HG02840 (cell line): Measurements from ENCODE around the gene ASIC4.

Experiments used
- ATAC-seq: cut with Tn5 transposase; IDR thresholded peaks from one replicate; pipeline ENCODE4 v1.9.1; 2021; ENCODE audit warnings: mild to moderate bottlenecking, moderate library complexity, moderate number of reproducible peaks; ENCODE audit not compliant: unreplicated experiment, low FRiP score

ASIC4 gene

DNA sequence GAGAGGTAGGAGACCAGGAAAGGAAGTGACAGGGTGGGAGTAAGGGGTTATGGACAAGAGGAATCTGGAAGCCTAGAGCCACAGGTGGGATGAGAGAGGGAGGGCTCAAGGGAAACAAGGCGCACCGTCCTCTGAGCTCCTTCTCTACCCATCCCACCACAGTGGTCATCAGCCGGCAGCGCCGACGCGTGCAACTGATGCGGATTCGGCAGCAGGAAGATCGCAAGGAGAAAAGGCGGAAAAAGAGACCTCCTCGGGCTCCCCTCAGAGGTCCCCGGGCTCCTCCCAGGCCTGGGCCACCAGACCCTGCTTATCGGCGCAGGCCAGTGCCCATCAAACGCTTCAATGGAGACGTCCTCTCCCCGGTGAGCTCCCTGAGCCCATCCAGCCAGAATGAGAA is 34.7 kb downstream of the ASIC4 start:
- no peak for ATAC-seq

- ATAC-seq, result no peak
Observed at GRCh38 chr2:219549619-219550018, 35.3 kb downstream of the ASIC4 start.

GRCh38 chr2:219551441-219552381 is 37.4 kb downstream of the ASIC4 start:
- ATAC-seq, result peak; percentile 28

- peak; percentile 84 for ATAC-seq
Observed at GRCh38 chr2:219552382-219553167, 38.3 kb downstream of the ASIC4 start.

DNA sequence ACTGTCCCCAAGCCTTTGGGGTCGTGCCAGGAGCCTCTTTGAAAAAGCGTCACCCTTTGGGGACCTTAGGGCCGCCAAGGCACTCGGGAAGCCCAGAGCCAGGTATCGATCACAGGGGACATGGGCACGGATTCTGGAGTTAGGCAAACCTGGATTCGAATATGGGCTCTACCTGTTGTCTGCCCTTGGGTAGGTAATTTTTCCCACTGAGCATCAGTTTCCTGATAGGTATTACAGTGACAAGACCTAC is 38.8 kb downstream of the ASIC4 start:
- ATAC-seq, result no peak

DNA sequence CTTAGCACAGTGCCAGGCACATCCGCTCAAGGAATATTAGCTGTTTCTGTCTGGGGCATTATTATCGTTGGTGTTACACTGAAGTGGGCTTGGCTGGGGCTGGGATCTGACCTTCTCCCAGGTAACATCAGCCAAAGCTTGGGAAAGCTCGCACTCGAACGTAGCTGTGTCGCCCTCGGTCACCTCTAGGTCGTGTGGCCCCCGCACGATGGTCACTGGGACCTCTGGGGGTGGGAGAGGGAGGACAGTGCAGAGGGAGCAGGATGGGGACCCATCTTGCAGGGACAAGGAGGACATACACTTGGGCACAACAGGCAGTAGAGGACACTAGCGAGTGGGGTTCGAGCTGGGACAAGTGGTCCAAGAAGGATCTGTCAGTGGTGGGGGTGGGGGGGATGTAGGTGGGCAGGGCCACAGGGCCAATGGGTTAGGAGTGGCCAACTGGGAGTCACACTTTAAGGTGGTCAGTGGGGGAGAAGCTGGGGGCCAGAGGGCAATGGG is 39.2 kb downstream of the ASIC4 start:
- ATAC-seq, result no peak

GRCh38 chr2:219554350-219554749 is 40.1 kb downstream of the ASIC4 start:
- ATAC-seq, result no peak

DNA sequence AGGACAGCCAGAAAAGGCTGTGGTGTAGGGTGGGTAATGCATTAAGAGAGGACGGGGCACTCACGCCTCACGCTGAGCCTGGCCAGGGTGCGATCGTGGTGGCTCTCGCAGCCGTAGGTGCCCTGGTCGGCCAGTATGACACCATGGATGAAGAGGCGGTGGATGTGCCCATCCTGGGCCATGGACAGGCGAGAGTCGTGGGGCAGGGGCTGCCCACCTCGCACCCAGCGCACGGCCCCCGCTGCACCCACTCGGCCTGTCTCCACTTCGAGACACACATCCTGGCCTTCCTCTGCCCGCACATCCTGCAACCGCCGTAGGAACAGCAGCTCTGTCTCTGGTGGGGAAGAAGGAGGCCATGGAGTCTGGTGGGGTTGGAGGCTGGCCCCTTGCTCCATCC is 41.7 kb downstream of the ASIC4 start:
- no peak for ATAC-seq

GRCh38 chr2:219556413-219556812 is 42.1 kb downstream of the ASIC4 start:
- no peak for ATAC-seq

DNA sequence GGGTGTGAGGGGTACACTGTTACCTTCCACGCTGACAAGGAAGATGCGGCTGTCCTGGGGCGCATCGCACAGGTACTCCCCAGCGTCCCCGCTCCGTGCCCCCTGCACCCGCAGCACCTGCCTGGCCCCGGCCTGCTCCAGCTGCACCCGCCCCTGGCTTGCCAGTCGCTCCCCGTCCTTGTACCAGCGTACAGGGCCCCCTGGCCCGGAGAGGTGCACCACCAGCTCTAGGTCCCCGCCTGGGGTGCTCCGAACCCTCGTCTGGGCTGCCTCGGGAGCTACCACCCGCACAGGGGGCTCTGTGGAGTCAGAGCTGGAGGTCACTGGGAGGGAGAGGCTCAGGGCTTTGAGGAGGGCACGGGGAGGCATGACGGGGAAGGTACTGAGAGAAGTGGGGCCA is 43.0 kb downstream of the ASIC4 start:
- ATAC-seq, result no peak

DNA sequence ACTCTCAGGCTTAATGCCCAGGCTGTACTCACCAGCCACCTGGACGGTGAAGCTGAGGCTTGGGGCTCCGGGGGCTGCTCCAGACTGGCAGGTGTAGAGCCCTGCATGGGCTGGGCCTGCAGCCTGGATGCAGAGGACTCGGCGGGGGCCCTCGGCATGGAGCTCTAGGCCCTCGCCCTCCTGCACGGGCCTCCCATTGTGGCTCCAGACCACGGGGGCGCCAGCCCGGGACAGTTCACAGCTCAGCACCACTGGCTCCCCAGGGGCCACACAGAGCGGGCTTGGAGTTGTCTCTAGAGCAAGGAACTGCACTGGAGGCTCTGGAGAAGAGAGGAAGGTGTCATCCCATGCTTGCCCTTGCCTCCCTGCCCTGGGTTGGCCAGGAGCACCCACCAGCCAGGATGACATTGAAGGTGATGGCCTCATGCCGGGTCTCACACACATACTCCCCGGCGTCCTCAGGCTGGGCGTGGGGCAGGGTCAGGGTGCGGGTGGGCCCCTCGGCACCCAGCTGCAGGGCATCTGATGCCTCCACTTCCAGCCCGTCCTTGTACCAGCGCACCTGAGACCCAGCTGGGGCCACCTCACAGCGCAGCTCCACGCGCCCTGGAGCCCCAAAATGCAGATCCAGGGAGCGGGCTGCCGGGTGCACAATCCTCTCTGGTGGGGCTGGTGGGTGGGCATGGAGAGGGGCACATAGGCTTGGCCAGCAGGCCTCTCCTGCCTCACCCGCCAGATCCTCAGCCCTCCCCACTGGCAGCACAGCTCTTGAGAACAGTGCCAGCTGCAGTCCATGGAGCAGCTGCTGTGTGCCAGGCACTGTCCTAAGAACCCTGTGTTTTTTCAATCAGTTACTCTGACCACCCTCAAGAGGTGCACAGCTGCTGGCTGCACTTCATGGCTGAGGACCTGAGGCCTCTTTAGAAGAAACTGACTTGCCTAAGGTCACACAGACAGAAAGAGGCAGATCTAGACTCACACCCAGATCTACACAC is 43.8 kb downstream of the ASIC4 start:
- ATAC-seq, result no peak

DNA sequence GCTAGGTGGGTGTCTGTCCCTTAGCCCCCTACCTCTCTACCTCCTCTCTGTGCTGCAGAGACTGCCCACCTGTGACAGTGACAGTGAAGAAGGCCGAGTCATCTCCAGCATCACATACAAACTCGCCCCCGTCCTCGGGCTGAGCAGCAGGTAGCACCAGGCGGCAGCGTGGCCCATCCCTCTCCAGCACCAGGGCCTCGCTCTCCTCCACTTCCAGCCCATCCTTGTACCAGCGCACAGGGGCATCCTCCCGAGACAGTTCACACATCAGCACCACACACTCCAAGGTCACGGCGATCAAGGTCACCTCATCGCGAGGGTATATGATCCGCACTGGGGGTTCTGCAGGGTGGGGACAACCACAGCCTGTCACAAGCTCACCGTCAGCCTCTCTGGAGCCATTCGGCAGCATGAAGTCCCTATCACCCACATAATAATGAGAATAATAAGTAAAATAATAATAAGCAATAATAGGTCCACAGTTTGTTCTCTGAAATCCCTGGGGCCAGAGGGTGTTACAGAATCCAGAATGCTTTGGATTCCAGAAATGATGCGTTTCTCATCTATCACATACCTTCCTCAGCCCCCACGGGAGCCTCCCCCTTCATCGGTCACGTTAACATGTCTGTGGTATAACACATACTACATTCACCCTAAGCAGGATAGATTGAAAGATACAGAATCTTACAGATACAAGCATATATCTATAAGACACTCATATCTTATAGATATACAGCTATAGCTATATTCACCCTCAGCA is 45.1 kb downstream of the ASIC4 start:
- no peak for ATAC-seq

DNA sequence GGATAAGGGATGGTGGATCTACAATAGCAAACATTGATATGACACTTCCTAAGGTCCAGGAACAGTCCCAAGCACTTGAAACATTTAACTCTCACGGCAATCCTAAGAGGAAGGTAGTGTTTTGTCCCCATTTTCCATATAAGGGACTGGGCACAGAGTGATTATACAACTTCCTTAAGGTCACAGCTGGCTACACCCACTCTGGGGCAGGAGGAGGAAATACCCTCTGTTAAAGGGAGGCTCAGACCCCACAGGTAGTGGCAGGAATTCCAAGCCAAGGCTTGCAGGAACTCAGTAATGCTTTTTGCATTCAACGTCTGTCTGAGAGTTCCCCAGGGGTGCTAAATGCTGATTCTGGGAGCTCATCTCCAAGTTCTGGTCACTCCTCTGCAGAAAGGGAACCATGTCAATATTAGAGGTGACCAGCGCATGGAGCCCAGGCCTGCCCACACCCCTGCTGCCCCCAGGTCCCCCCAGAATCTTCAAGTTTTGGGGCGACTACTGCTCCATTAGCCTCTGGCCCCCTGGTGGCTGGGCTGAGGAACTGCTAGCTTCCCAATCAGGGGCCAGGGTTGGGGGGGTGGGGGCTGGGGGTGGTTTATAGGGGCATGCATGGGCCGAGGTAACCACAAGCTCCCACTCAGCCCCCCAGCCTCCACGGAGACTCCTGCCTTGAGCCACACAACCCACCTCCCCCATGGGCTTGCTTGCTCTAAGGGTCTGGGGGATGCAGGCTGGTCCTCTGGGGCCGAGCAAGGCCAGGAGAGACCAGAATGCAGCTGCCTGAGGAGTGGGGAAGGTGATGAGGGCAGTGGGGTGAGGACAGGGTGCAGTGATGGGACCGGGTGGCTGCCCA is 46.0 kb downstream of the ASIC4 start:
- ATAC-seq, result no peak

- ATAC-seq, result no peak
Observed at GRCh38 chr2:219560893-219561178, 46.6 kb downstream of the ASIC4 start.

- ATAC-seq, result no peak
Observed at GRCh38 chr2:219561179-219562048, 47.1 kb downstream of the ASIC4 start.

DNA sequence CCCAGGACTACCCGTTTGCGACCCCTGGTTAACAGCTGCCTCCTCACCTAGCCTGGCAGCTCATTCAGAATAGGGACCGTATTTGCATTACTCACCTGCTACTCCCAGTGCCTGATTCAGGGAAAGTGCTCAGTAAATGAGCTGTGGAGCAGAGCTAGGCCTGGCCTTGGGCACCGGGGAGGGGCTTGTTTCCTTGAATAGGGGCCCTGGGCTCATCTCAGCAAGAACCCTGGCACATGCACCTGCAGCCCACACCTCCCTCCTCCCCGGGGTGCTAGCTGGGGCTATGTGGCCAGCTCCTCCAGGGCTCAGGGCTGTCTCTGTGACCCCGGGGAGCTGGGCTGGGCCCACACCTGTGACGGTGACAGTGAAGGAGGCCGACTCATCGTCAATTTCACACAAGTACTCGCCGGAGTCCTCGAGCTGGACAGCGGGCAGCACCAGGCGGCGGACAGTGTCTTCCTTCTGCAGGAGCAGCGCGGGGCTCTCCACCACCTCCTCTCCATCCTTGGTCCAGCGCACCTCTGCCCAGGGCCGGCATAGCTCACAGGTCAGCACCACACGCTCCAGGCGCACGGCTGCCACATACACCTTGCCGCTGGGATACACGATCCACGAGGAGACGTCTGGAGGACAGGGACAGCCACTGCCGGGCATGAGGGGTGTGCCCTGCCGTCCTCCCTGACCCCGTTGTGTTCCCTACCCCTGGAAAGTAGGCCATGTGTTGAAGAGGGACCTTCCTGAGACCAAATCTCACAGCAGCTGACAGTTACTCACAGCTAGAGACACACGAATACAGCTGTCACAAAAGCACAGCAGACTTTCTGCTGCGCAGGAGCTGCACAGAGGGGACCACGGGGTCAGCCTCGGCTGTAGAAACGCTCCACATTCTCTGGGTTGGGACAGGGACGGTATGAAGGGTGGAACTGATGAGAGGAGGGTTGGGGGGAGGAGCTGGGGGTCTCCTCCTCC is 48.1 kb downstream of the ASIC4 start:
- ATAC-seq, result no peak
